SK-N-SH (cell line): ENCODE measurements around the gene PRXL2B.

Source experiments
- CTCF ChIP-seq: fragments of 200-600 bp; sonication (generic); IDR thresholded peaks from 2 replicates; pipeline ENCODE4 v1.6.1; 2017; ENCODE audit warnings: antibody characterized with exemption, mild to moderate bottlenecking, moderate library complexity
- EZH2phosphoT487 ChIP-seq: fragments of 200-600 bp; sonication (generic); IDR thresholded peaks from 2 replicates; pipeline ENCODE4 v1.6.1; 2017; ENCODE audit warnings: low read depth, mixed run types, mild to moderate bottlenecking, antibody characterized with exemption, moderate library complexity, borderline replicate concordance
- FOXM1 ChIP-seq: IDR thresholded peaks from 2 replicates; pipeline ENCODE4 v1.4.0; 2012; ENCODE audit warnings: low read depth, mild to moderate bottlenecking
- IRF3 ChIP-seq: fragments of 150-350 bp; IDR thresholded peaks from 2 replicates; pipeline ENCODE4 v1.6.1; 2016; ENCODE audit warnings: mild to moderate bottlenecking, low read depth, low read length
- JUND ChIP-seq: IDR thresholded peaks from 2 replicates; pipeline ENCODE4 v1.4.0; 2012
- MAX ChIP-seq: IDR thresholded peaks from 2 replicates; pipeline ENCODE4 v1.4.0; 2012; ENCODE audit warnings: low read depth
- RXRA ChIP-seq: IDR thresholded peaks from 2 replicates; pipeline ENCODE4 v1.4.0; 2012; ENCODE audit warnings: low read depth, mild to moderate bottlenecking, borderline replicate concordance
- SMC3 ChIP-seq: IDR thresholded peaks from 2 replicates; pipeline ENCODE4 v1.6.1; 2012; ENCODE audit warnings: low read depth, low read length, improper control_type of control experiment
- YY1 ChIP-seq: IDR thresholded peaks from 2 replicates; pipeline ENCODE4 v1.4.0; 2012; ENCODE audit warnings: low read depth, mild to moderate bottlenecking
- ZBTB33 ChIP-seq: IDR thresholded peaks from 2 replicates; pipeline ENCODE4 v1.4.0; 2012; ENCODE audit warnings: low read depth, borderline replicate concordance

GRCh38 chr1:2607641-2608091, 21.1 kb downstream of the PRXL2B start:
- no peak for TF ChIP-seq MAX
- no peak for TF ChIP-seq CTCF
- TF ChIP-seq YY1, result no peak
- TF ChIP-seq RXRA, result no peak
- no peak for TF ChIP-seq EZH2phosphoT487
- no peak for TF ChIP-seq SMC3
- TF ChIP-seq ZBTB33, result no peak
- no peak for TF ChIP-seq JUND
- no peak for TF ChIP-seq FOXM1
- no peak for TF ChIP-seq IRF3
